ENCODE data around the gene HMGA1. TPM values are rescaled to one million over a fixed set of nuclear protein-coding genes. Genes with fewer than 3 reads are reported as not detected.

HMGA1 gene
- polyA plus RNA-seq, 1 of the 3 experiments (the other 2 are of a cell fraction): 433 TPM

DNA sequence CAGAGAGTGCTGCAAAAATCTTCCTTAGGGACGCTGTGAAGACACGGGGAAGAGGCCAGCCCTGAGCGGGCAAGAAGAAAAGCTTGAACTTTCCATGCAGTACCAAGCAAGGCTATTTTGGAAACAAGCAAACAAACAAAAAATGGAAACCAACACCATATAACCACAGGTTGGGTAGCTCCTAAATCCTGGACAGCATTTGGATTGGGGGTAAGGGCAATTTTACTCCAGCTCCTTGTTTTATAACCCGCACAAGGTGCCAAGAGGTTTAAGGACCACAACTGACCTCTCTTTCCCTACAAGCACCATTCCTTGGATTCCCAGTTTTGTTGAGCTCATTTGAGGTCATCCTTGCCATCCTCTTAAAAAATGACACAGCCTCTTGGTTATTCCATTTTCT is 43.5 kb downstream of the HMGA1 start:
- H3K4me3 ChIP-seq (ENCODE audit: low read depth in 2 of 2, low read length in 1 of 2): no peak overlapping the region
- H3K9me3 ChIP-seq: no peaks in the 10 kb centered on the region
- ChIA-PET POLR2A (no interaction called here), CTCF (interaction anchor here (1.0 kb wide), 1 partner anchor 31 kb away, joined by 4 read pairs; the partner anchor contains the start of gene SMIM29)
- H3K9ac ChIP-seq: no peak overlapping the region
- no peak overlapping the region for H2AFZ ChIP-seq (ENCODE audit: low read depth)
- H3K27me3 ChIP-seq (ENCODE audit: insufficient read depth): no peaks in the 10 kb centered on the region
- H3K79me2 ChIP-seq (ENCODE audit: insufficient read depth): no peaks in the 10 kb centered on the region
- H3K9me2 ChIP-seq: no peaks in the 10 kb centered on the region
- no peak overlapping the region for H3K4me2 ChIP-seq
- H3K4me1 ChIP-seq (ENCODE audit: control insufficient read depth in 1 of 2, insufficient read depth in 2 of 2, low read depth in 1 of 2, low read length in 1 of 2): peaks cover 0 to 12% of the 10 kb centered on the region in 2 experiments; a peak in 1 of 4 replicates
- WGBS (ENCODE audit: low lambda C conversion rate): 100% methylated on average over 4 of the region's 4 CpGs
- DNase-seq: no peak
- no peak overlapping the region for H3K27ac ChIP-seq (ENCODE audit: low read depth in 2 of 2, low read length in 1 of 2)
- peaks cover 10 to 32% of the 10 kb centered on the region in 2 experiments for H3K36me3 ChIP-seq (replicated peaks in 1 of 2; ENCODE audit: control insufficient read depth in 1 of 2, insufficient read depth in 2 of 2, low read length in 1 of 2)
- H3F3A ChIP-seq (replicated peaks; ENCODE audit: insufficient read depth): peaks cover 4% of the 10 kb centered on the region
- TF ChIP-seq NFIC (IDR thresholded peaks at IDR 0.05; ENCODE audit: borderline replicate concordance): no peak
- no peak for TF ChIP-seq MEF2A (IDR thresholded peaks at IDR 0.05; ENCODE audit: borderline replicate concordance, low read depth)
- TF ChIP-seq, protein P1, sequence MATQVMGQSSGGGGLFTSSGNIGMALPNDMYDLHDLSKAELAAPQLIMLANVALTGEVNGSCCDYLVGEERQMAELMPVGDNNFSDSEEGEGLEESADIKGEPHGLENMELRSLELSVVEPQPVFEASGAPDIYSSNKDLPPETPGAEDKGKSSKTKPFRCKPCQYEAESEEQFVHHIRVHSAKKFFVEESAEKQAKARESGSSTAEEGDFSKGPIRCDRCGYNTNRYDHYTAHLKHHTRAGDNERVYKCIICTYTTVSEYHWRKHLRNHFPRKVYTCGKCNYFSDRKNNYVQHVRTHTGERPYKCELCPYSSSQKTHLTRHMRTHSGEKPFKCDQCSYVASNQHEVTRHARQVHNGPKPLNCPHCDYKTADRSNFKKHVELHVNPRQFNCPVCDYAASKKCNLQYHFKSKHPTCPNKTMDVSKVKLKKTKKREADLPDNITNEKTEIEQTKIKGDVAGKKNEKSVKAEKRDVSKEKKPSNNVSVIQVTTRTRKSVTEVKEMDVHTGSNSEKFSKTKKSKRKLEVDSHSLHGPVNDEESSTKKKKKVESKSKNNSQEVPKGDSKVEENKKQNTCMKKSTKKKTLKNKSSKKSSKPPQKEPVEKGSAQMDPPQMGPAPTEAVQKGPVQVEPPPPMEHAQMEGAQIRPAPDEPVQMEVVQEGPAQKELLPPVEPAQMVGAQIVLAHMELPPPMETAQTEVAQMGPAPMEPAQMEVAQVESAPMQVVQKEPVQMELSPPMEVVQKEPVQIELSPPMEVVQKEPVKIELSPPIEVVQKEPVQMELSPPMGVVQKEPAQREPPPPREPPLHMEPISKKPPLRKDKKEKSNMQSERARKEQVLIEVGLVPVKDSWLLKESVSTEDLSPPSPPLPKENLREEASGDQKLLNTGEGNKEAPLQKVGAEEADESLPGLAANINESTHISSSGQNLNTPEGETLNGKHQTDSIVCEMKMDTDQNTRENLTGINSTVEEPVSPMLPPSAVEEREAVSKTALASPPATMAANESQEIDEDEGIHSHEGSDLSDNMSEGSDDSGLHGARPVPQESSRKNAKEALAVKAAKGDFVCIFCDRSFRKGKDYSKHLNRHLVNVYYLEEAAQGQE (IDR thresholded peaks at IDR 0.05; ENCODE audit: low read depth, low read length): no peak
- no peak for TF ChIP-seq EP300 (IDR thresholded peaks at IDR 0.05; ENCODE audit: borderline replicate concordance in 1 of 2, low read depth in 1 of 2, low read length in 1 of 2)
- no peak for TF ChIP-seq FOXM1 (IDR thresholded peaks at IDR 0.05; ENCODE audit: low read depth)
- no peak for TF ChIP-seq TCF12 (IDR thresholded peaks at IDR 0.05)
- no peak for TF ChIP-seq SMC3 (IDR thresholded peaks at IDR 0.05; ENCODE audit: low read depth, low read length)
- TF ChIP-seq, protein P2, sequence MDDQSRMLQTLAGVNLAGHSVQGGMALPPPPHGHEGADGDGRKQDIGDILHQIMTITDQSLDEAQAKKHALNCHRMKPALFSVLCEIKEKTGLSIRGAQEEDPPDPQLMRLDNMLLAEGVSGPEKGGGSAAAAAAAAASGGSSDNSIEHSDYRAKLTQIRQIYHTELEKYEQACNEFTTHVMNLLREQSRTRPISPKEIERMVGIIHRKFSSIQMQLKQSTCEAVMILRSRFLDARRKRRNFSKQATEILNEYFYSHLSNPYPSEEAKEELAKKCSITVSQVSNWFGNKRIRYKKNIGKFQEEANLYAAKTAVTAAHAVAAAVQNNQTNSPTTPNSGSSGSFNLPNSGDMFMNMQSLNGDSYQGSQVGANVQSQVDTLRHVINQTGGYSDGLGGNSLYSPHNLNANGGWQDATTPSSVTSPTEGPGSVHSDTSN (IDR thresholded peaks at IDR 0.05): no peak
- TF ChIP-seq JUND (IDR thresholded peaks at IDR 0.05): no peak
- TF ChIP-seq EZH2phosphoT487 (IDR thresholded peaks at IDR 0.05; ENCODE audit: borderline replicate concordance, low read depth): no peak
- TF ChIP-seq POLR2AphosphoS5 (IDR thresholded peaks at IDR 0.05; ENCODE audit: low read depth, low read length): no peak
- no peak for TF ChIP-seq FOXJ3 (CRISPR knock-in tag; IDR thresholded peaks at IDR 0.05)
- TF ChIP-seq, protein P3, sequence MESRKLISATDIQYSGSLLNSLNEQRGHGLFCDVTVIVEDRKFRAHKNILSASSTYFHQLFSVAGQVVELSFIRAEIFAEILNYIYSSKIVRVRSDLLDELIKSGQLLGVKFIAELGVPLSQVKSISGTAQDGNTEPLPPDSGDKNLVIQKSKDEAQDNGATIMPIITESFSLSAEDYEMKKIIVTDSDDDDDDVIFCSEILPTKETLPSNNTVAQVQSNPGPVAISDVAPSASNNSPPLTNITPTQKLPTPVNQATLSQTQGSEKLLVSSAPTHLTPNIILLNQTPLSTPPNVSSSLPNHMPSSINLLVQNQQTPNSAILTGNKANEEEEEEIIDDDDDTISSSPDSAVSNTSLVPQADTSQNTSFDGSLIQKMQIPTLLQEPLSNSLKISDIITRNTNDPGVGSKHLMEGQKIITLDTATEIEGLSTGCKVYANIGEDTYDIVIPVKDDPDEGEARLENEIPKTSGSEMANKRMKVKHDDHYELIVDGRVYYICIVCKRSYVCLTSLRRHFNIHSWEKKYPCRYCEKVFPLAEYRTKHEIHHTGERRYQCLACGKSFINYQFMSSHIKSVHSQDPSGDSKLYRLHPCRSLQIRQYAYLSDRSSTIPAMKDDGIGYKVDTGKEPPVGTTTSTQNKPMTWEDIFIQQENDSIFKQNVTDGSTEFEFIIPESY (IDR thresholded peaks at IDR 0.05; ENCODE audit: borderline replicate concordance, low read depth): no peak
- TF ChIP-seq, protein P4, sequence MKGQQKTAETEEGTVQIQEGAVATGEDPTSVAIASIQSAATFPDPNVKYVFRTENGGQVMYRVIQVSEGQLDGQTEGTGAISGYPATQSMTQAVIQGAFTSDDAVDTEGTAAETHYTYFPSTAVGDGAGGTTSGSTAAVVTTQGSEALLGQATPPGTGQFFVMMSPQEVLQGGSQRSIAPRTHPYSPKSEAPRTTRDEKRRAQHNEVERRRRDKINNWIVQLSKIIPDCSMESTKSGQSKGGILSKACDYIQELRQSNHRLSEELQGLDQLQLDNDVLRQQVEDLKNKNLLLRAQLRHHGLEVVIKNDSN (IDR thresholded peaks at IDR 0.05; ENCODE audit: borderline replicate concordance, low read depth): no peak
- H4K20me1 ChIP-seq (ENCODE audit: insufficient read depth): no peaks in the 10 kb centered on the region
